NCI-H146 (cell line): Measurements from ENCODE around the gene CNTNAP2.

Experiments used
- DNase-seq: peaks from one replicate; lab custom pipeline; 2025; lab: John Stamatoyannopoulos, UW

CNTNAP2 gene

GRCh38 chr7:148104136-148104716, 1987.6 kb downstream of the CNTNAP2 start:
- no peak for DNase-seq

GRCh38 chr7:148104924-148105323, 1988.3 kb downstream of the CNTNAP2 start:
- no peak for DNase-seq

GRCh38 chr7:148105853-148106252, 1989.3 kb downstream of the CNTNAP2 start:
- DNase-seq = no peak

GRCh38 chr7:148107443-148108127, 1991.0 kb downstream of the CNTNAP2 start:
- DNase-seq = peak; percentile 71

GRCh38 chr7:148108381-148108780, 1991.8 kb downstream of the CNTNAP2 start:
- peak; percentile 30 for DNase-seq

GRCh38 chr7:148110097-148110868, 1993.7 kb downstream of the CNTNAP2 start:
- peak; percentile 6 for DNase-seq

GRCh38 chr7:148114804-148115203, 1998.2 kb downstream of the CNTNAP2 start:
- DNase-seq = no peak

DNA sequence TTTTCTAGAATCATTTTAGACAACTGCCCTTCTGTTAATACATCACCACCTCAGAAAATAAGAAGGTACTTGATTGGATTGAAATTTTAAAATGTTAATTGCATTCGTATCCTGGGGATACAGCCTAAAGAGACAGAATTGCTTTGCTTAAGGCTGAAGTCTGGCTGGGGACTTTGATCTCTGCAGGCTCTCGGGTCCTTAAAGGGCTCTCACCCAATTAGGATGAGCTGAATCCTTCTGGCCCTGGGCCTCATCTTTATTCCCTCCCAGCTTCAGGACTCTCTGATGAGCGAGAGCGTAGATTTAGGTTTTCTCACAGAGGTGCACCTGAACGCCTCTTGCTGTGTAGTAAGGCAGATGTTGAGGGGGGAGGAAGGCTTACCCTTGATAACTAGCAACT, 1998.7 kb downstream of the CNTNAP2 start:
- DNase-seq = no peak

DNA sequence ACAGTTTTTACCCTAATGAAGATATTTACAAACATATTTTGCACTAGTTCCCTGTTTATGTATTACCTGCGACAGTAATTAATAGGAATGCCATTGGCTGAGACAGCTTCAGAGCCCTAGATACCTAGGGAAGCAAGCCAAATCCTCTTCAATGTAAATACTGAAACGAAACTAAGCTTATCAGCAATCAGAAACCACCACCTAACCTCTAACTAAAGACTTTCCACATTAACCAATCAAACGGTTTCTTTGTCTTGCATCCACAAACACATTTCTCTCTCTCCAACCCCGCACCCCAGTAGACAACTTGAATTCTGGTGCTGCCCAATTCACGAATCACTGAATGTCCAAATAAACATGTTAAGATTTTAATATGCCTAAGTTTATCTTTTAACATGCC, 1999.6 kb downstream of the CNTNAP2 start:
- no peak for DNase-seq

DNA sequence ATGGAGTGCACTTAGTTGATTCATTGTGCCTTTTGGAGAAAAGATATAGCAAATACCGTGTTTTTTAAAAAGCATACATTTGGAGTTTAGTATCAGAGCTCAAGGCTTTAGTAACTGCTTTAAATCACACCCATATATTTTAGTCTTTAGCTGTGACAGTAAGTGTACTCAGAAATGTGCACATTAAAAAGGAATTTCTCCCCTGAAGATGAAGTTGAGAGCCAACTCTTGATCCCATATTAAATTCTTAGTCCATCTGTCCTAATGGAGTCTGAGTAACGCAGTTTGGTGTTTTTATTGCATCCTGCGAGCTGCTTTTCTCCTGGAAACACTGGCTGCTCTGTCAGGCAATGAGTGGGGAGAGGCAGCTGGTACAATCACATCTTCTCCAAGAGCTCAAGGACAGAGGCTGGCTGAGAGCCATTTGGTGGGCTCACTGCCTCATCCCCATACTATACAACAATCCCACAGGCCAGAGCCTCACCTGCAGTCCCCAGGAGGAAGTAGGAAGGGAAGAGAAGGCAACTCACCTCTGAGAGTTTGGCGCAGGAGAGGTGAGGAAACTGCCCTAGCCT, 2000.3 kb downstream of the CNTNAP2 start:
- no peak for DNase-seq

- no peak for DNase-seq
Measured at GRCh38 chr7:148118371-148118770, 2001.8 kb downstream of the CNTNAP2 start.

DNA sequence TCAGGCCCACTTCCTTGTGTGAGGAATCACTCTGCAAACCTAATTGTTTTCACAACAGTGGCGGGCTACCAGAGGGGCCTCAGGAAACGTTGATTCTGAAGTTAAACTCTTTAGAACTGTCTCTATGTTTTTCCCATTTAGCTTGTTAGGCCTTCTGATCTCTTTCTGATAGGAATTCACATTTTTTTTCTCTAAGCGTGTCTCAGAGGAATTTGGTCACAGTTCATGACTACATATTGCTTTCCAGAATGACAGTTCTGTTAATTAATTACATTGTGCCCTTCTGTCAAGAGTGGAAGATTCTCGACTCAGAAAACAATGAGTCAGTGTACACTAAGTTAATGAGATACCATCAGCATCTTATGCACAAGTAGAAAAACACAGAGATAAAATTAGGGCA, 2004.8 kb downstream of the CNTNAP2 start:
- no peak for DNase-seq

DNA sequence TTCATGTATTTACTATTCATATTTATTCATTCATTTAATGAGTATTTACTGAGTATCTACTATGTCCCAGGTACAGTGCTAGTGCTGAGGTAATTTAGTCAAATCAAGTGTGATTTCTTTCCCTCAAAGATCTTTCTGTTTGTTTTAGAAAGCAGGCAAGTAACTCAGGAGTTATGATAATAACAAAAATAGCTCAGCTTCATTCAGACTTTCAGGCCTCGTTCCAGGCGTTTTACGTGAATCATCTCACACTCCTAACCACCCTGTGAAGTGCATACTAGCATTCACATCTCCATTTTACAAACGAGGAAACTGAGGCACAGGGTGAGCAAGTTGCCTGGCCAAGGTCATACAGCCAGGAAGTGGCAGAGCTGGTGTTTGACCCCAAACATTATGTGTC, 2005.2 kb downstream of the CNTNAP2 start:
- DNase-seq = no peak

GRCh38 chr7:148124477-148124876, 2007.9 kb downstream of the CNTNAP2 start:
- no peak for DNase-seq

DNA sequence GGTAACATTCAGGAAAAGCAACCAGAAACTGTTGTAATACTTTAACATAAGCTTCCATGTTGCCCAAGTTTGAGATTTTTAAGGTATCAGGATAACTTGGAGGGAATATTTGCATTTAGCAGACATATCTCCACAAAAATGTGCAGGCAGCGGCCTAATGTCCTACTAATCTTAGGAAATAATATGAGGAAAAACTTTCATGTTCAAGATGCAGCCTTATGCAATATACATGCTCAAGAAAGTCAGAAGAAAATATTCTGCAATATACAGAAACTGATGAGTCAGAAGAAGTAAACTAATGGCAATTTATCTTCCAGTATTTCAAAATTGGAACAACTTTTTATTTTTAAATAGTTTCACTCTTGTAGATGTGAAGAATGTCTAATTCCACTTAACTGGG, 2010.8 kb downstream of the CNTNAP2 start:
- DNase-seq = no peak

- DNase-seq = no peak
Measured at GRCh38 chr7:148129023-148129422, 2012.4 kb downstream of the CNTNAP2 start.

GRCh38 chr7:148135116-148135515, 2018.5 kb downstream of the CNTNAP2 start:
- no peak for DNase-seq

DNA sequence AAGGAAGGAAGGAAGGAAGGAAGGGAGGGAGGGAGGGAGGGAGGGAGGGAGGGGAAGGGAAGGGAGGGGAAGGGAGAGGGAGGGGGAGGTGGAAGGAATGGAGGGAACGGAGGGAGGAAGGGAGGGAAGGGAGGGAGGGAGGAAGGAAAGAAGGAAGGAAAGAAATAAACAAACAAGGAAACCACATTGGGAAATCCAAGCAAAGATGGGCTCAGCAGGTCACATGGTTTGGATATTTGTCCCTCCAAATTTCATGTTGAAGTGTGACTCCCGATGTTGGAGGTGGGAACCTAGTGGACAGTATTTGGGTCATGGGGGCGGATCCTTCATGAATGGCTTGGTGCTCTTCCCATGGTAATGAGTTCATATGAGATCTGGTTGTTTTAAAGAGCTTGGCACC, 2019.4 kb downstream of the CNTNAP2 start:
- no peak for DNase-seq

DNA sequence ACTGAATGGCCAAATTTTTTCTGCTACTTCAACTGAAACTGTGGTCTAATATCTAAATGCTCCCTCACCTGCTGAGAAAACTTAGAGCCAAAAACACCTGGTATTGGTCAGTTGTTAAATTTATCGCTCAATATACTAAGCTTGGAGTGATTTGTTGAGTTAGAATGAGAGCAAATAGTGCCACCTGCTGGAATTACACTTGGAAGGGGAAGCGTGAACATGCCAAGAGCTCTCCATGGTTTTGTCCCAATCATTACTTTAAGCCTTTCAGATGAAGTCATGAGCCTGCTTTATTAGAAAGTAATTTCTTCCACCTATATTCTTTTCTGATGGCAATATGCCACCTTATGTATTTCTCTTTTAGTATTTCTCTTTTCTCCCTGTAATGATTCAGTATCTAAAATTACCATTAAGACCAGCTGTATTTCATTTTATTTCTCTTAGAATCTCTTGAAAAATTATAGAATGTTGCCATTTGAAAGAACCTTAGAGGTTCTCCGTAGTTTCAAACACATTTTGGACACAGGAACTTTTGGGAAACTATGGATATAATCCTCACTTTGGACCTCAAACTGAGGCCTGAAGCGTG, 2026.2 kb downstream of the CNTNAP2 start:
- DNase-seq = peak; percentile 62

DNA sequence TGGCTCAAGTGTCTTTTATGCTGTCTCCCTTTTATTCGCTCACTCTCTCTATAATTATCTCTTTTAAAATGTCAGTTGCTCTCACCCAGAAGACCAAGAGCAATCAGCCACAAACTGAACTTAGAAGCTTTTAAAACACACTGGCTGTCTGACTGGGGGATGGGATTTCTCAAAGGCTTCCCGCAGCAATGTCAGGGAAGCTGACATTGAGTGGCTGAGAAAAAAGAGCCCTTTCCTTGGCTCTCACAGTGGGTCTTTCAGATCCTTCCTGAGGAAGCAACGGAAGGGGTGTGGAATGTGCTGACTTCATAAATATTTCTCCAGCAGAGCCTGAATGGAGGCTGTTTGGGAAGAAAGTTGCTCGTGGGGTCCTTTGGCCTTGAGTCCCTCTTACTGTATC, 2028.2 kb downstream of the CNTNAP2 start:
- no peak for DNase-seq

- DNase-seq = no peak
Measured at GRCh38 chr7:148146346-148146745, 2029.7 kb downstream of the CNTNAP2 start.

DNA sequence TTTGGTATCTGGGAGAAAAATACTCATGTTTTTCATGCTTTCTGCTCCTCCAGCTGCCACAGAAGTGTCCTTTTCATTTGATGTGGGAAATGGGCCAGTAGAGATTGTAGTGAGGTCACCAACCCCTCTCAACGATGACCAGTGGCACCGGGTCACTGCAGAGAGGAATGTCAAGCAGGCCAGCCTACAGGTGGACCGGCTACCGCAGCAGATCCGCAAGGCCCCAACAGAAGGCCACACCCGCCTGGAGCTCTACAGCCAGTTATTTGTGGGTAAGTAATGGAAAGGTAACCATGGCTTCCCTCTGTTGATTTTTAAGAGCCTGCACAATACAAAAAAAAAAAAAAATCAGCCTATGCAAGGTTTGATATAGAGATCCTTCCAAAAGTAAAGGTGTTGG, 2030.8 kb downstream of the CNTNAP2 start:
- no peak for DNase-seq

- peak; percentile 50 for DNase-seq
Measured at GRCh38 chr7:148148456-148148855, 2031.9 kb downstream of the CNTNAP2 start.
